ENCODE data around the gene OR2V2.
"Not testable (repeated sequence)": the region's sequence is repeated elsewhere in the genome, so short reads cannot be mapped to it uniquely, and the experiment has no call there.

OR2V2 gene

GRCh38 chr5:181170996-181171395 is 23.6 kb downstream of the OR2V2 start:
- no peak for DNase-seq

- no peak for DNase-seq
Measured at GRCh38 chr5:181171782-181172181, 24.4 kb downstream of the OR2V2 start.

DNA sequence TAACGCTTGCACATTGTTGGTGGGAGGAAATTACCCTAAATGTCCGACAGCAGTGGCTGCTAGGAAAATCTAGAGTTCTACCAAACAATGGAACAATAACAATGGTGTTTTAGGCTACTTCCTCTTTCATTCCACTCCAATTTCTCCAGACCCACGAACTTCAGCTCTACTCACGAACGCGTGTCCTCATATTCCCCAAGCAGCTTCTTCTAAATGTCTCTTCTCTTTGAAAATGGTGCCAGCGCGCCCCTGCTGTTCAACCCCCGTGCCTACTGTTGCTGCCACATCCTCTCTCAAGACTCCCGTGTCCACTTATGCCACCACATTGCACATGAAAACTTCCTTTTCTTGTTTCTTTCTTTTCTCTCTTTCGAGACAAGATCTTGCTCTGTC is 25.6 kb downstream of the OR2V2 start:
- DNase-seq = peak; percentile 84

DNA sequence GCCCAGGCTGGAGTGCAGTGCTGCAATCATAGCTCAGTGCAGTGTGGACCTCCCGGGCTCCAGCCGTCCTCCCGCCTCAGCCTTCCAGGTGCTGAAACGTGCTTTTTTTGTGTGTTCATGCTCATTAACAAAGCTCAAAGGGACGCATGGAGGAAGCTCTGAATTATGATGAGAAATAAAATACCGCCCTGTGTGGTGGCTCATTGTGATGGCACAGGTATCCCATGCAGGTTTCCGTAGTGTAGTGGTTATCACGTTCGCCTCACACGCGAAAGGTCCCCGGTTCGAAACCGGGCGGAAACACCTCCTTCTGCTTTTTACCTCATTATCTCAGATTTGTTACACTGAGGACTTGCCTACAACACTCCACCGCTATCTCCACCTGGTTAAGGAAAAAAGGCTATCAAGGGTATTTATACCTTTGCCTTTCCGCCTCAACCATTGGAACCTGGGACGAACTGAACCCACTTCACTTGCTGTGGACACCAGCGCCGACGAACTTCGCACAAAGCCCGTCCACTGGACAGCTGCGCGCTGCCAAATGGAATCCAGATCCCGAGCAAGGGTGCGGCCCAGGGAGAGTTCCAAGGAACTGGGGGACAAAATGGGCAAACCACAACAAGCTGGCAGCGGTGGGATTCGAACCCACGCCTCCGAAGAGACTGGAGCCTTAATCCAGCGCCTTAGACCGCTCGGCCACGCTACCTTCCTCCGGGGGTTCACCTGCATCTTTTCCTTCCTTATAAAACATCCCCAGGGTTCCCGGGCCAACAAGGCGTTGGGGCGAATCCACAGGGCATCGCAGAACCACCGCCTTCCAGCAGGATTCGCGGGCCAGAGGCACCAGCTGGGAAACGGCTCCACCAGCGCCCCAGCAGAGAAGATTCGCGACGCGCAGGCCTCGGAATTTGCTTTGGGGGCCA is 26.3 kb downstream of the OR2V2 start:
- DNase-seq = peak; percentile 84

- peak; percentile 56 for DNase-seq
Measured at GRCh38 chr5:181176254-181176952, 29.0 kb downstream of the OR2V2 start.

DNA sequence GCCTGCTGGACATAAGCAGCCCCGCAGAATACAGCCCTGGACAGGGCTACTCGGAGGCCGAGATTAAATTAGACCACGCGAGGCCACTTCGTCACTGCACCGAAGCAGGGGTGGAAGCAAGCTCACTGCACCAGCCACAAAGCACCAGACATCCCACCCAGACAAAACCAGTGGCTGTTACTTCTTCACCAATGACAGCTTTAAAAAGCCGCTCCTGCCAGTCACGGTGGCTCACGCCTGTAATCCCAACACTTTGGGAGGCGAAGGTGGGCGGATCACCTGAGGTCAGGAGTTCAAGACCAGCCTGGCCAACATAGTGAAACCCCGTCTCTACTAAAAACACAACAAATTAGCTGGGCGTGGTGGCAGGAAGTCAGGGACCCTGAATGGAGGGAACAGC is 30.2 kb downstream of the OR2V2 start:
- not testable (repeated sequence) for DNase-seq

GRCh38 chr5:181181650-181182565 is 34.5 kb downstream of the OR2V2 start:
- peak; percentile 84 for DNase-seq

- no peak for DNase-seq
Measured at GRCh38 chr5:181182651-181183050, 35.3 kb downstream of the OR2V2 start.

GRCh38 chr5:181184845-181185216 is 37.4 kb downstream of the OR2V2 start:
- no peak for DNase-seq

DNA sequence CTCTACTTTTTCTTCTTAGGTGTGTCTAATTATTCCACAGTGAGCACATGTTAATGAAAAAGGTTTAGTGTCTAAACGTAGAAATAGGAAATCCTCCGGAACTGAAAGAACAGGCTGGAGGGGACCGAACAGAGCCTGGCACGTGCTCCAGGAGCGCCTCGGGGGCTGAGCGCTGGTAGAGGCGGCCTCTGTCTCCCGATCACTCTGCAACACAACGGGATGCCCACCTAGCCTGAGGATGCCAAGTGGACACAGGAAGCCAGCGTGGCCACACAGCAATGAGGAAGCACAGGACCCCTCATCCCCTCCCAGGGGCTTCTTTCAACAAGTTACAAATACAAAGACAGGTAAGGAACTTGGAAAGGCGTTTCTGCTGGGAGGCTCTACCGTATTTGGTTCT is 38.2 kb downstream of the OR2V2 start:
- DNase-seq = no peak

- DNase-seq = no peak
Measured at GRCh38 chr5:181186022-181186421, 38.6 kb downstream of the OR2V2 start.

- peak; percentile 45 for DNase-seq
Measured at GRCh38 chr5:181186986-181187499, 39.7 kb downstream of the OR2V2 start.

DNA sequence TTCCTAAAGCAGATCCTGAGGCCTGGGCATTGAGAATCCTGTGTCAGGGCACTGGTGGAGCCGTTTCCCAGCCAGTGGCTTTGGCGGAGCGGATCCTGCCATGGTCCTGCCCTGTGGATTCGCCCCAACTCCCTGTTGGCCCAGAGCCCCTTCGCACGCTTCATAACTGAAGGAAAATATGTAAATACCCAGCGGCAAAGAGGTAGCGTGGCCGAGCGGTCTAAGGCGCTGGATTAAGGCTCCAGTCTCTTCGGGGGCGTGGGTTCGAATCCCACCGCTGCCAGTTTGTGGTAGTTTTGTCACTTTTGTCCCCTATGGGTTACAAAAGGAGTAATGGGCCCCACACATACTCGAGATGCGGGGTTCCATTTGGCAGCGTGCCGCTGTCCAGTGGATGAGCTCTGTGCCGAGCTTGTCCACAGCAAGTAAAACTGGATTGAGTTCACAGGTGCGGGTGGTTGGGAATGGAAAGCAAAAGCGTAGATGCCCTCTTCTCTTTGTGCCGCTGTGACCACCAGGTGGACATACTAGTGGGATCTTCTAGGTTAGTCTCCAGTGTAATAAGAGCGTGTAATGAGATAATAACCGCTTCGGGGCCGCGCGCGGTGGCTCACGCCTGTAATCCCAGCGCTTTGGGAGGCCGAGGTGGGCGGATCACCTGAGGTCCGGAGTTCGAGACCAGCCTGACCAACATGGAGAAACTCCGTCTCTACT is 40.3 kb downstream of the OR2V2 start:
- DNase-seq = peak; percentile 91

- DNase-seq = peak; percentile 92
Measured at GRCh38 chr5:181188700-181189362, 41.4 kb downstream of the OR2V2 start.

DNA sequence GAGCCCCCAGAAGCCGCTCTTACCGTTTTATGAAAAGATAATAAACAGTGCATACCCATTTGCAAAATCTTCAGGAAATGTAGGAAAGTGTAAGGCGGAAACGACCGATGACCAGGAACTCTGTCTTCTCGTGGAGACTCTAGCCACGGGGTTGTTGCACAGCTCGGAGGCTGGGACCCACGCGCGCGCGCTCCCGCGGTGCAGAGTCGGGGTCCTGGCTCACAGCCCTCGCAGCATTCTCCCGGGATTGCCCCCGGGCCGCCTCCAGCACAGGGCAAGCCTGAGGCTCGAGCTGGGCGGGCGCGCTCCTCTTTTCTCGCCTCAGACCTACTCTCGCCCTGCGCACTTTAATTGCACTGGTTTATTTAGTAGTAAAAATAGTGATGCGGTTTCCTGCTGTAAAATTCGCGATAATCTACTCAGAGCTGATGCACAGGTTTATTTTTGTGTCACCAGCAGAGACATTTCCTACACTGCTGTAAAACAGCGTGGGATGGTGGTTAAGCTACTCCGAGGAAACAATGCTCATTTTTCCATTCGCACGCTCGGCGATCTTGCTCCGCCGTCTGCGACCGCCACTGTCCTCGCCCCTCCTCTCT is 42.1 kb downstream of the OR2V2 start:
- peak; percentile 70 for DNase-seq

- DNase-seq = peak; percentile 25
Measured at GRCh38 chr5:181189962-181190710, 42.8 kb downstream of the OR2V2 start.

DNA sequence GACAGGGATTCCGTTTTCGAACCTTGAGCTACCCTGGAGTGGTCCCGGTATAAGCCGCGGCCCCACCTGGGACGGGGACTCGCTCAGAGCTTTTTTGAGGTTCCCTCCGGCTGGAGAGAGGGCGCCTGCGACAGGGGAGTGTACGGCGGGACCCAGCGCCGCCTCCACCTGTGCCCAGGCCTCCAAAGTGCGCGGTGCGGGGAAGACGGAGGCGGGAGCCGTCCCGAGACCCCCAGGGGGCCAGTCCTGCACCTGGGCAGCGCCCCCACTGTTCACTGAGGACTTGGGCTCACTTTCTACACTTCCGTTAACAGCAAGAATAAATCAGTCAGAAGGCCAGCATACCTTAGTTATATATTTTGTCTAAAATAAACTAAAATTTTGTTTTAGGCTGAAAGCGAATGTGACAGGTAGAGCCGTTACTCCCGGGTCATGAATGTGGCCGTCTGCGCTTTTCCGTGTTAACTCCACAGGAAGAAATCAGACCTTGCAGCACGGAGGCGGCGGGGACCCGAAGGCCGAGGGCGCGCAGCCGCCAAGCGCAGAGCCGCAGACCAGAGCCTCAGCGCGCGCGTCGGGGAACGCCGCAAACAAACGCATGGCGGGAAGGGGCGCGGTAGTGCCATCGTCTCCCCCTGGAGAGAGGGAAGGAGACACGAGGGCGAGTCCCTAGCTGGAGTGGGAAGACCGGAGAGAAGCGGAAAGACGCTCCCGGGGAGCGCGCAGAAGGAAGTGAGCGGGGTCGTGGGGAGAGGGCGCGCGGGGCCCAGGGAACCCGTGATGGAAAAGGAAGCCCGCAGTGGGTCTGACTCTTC is 43.5 kb downstream of the OR2V2 start:
- DNase-seq = peak; percentile 68

GRCh38 chr5:181191526-181192336 is 44.3 kb downstream of the OR2V2 start:
- DNase-seq = peak; percentile 97
